ENCODE data around the gene DARS1. TPM values are rescaled to one million over a fixed set of nuclear protein-coding genes. Genes with fewer than 3 reads are reported as not detected.

DARS1 gene
- total and polyA plus RNA-seq, 8 donors: 39.1 to 244 (median 62.1) TPM

- Histone ChIP-seq H3K4me3 (no peak overlapping the region), H3K27me3 (no peaks in the 10 kb centered on the region), H3K4me1 (peaks cover 4 to 28% (median 18%) of the 10 kb centered on the region in 4 donors), H3K9me3 (no peaks in the 10 kb centered on the region), H3K36me3 (peaks cover 0 to 6% (median 4%) of the 10 kb centered on the region in 4 donors), H3K27ac (no peak overlapping the region)
- DNase-seq: no peak
- intact Hi-C loops (cut with DNase I; ENCODE audit: low total_unique reads): no loop called here
- WGBS, 5 donors: 84 to 97% (median 94%) methylated on average over 2 of the region's 2 CpGs
- no peak for TF ChIP-seq EP300 (IDR thresholded peaks at IDR 0.05)
- no peak for TF ChIP-seq POLR2AphosphoS5 (IDR thresholded peaks at IDR 0.05)
- no peak for TF ChIP-seq CTCF (IDR thresholded peaks at IDR 0.05)
- no peak for TF ChIP-seq POLR2A (IDR thresholded peaks at IDR 0.05)
Observed at GRCh38 chr2:135987441-135987840, 2.0 kb upstream of the DARS1 start.

GRCh38 chr2:135986507-135986906, 1.1 kb upstream of the DARS1 start:
- peaks cover 0 to 16% (median 13%) of the 10 kb centered on the region in 4 donors for H3K36me3 ChIP-seq
- no peak for DNase-seq
- H3K9me3 ChIP-seq: no peaks in the 10 kb centered on the region
- H3K4me1 ChIP-seq: peaks cover 4 to 31% (median 18%) of the 10 kb centered on the region in 4 donors
- TF ChIP-seq CTCF (IDR thresholded peaks at IDR 0.05): no peak
- TF ChIP-seq EP300 (IDR thresholded peaks at IDR 0.05): no peak
- TF ChIP-seq POLR2AphosphoS5 (IDR thresholded peaks at IDR 0.05): no peak
- intact Hi-C loops (cut with DNase I; ENCODE audit: low total_unique reads): no loop called here
- H3K27ac ChIP-seq: peak overlapping the region in 1 of 5 donors; percentile 96
- 95 to 98% (median 97%) methylated on average over 5 of the region's 5 CpGs for WGBS, 5 donors
- no peak overlapping the region for H3K4me3 ChIP-seq
- no peaks in the 10 kb centered on the region for H3K27me3 ChIP-seq

GRCh38 chr2:135985826-135986393, 484 bp upstream of the DARS1 start:
- H3K4me1 ChIP-seq: peaks cover 4 to 35% (median 21%) of the 10 kb centered on the region in 4 donors
- H3K27ac ChIP-seq: peak overlapping the region; percentile 95 to 98 (median 97)
- H3K36me3 ChIP-seq: peaks cover 0 to 21% (median 19%) of the 10 kb centered on the region in 4 donors
- H3K9me3 ChIP-seq: no peaks in the 10 kb centered on the region
- no peaks in the 10 kb centered on the region for H3K27me3 ChIP-seq
- TF ChIP-seq POLR2A (IDR thresholded peaks at IDR 0.05) (no peak), EP300 (IDR thresholded peaks at IDR 0.05) (no peak), POLR2AphosphoS5 (IDR thresholded peaks at IDR 0.05) (no peak)
- WGBS, 5 donors: 22 to 24% (median 23%) methylated on average over 18 to 19 of the region's 19 CpGs
- DNase-seq: no peak
- peak overlapping the region; percentile 77 to 97 (median 86) for H3K4me3 ChIP-seq
- intact Hi-C loops (cut with DNase I; ENCODE audit: low total_unique reads): no loop called here

GRCh38 chr2:135984199-135985017, 1.0 kb downstream of the DARS1 start:
- DNase-seq: no peak
- WGBS, 5 donors: 5 to 12% (median 7%) methylated on average over 6 of the region's 6 CpGs
- Histone ChIP-seq H3K36me3 (peaks cover 0 to 30% (median 26%) of the 10 kb centered on the region in 4 donors), H3K9me3 (no peaks in the 10 kb centered on the region), H3K4me3 (peak overlapping the region; percentile 77 to 97 (median 86)), H3K27ac (peak overlapping the region; percentile 95 to 98 (median 97)), H3K27me3 (no peaks in the 10 kb centered on the region), H3K4me1 (peaks cover 9 to 48% (median 28%) of the 10 kb centered on the region in 4 donors)
- TF ChIP-seq CTCF (IDR thresholded peaks at IDR 0.05) (no peak), POLR2A (IDR thresholded peaks at IDR 0.05) (no peak), POLR2AphosphoS5 (IDR thresholded peaks at IDR 0.05) (no peak), EP300 (IDR thresholded peaks at IDR 0.05) (no peak)
- intact Hi-C loops (cut with DNase I; ENCODE audit: low total_unique reads): no loop called here
